ENCODE measurements around the gene HTT. TPM values are rescaled to one million over a fixed set of nuclear protein-coding genes. Genes with fewer than 3 reads are reported as not detected.

The HTT gene
- total and polyA plus RNA-seq, 2 of the 13 experiments (the other 11 are each of a cell fraction or from before 2014, with no cell fraction given): 17.5 to 19.5 TPM

DNA sequence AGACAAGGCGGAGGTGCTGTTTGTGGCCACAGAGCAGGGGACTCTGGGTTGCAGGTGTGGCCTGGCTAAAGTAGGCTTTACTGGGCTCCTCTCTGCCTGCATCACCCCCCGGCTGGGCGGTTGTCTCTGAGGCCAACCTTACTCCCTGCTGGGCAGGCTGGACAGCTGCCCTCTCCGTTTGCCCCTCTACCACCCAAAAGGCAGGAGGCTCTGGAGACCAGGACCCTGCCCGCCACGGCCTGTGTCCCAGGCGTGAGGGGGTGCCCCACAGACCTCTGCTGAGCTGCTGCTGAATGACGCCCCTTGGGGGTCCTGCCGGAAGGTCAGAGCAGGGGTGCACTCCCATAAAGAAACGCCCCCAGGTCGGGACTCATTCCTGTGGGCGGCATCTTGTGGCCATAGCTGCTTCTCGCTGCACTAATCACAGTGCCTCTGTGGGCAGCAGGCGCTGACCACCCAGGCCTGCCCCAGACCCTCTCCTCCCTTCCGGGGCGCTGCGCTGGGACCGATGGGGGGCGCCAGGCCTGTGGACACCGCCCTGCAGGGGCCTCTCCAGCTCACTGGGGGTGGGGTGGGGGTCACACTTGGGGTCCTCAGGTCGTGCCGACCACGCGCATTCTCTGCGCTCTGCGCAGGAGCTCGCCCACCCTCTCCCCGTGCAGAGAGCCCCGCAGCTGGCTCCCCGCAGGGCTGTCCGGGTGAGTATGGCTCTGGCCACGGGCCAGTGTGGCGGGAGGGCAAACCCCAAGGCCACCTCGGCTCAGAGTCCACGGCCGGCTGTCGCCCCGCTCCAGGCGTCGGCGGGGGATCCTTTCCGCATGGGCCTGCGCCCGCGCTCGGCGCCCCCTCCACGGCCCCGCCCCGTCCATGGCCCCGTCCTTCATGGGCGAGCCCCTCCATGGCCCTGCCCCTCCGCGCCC, 1.1 kb upstream of the HTT start (continued):
- TF ChIP-seq, protein P1, sequence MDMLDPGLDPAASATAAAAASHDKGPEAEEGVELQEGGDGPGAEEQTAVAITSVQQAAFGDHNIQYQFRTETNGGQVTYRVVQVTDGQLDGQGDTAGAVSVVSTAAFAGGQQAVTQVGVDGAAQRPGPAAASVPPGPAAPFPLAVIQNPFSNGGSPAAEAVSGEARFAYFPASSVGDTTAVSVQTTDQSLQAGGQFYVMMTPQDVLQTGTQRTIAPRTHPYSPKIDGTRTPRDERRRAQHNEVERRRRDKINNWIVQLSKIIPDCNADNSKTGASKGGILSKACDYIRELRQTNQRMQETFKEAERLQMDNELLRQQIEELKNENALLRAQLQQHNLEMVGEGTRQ (IDR thresholded peaks at IDR 0.05; ENCODE audit: low read depth, low read length): no peak
- TF ChIP-seq, protein P1 (CRISPR knock-in tag; IDR thresholded peaks at IDR 0.05; ENCODE audit: borderline replicate concordance): no peak
- no peak for TF ChIP-seq ZFP36L2 (CRISPR knock-in tag; IDR thresholded peaks at IDR 0.05)
- TF ChIP-seq MBNL3 (CRISPR knock-in tag; conservative IDR thresholded peaks at IDR 0.05): no peak
- TF ChIP-seq ERF (CRISPR knock-in tag; IDR thresholded peaks at IDR 0.05): peak; percentile 27; the same call in 1 of the 2 replicates
- peak; percentile 70; the same call in 1 of the 2 replicates for TF ChIP-seq HOXA5 (CRISPR knock-in tag; IDR thresholded peaks at IDR 0.05)
- TF ChIP-seq MLLT10 (CRISPR knock-in tag; IDR thresholded peaks at IDR 0.05): no peak
- TF ChIP-seq, protein P2, sequence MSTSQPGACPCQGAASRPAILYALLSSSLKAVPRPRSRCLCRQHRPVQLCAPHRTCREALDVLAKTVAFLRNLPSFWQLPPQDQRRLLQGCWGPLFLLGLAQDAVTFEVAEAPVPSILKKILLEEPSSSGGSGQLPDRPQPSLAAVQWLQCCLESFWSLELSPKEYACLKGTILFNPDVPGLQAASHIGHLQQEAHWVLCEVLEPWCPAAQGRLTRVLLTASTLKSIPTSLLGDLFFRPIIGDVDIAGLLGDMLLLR (CRISPR knock-in tag; IDR thresholded peaks at IDR 0.05): peak; percentile 67; the same call in 1 of the 2 replicates
- TF ChIP-seq ZNF674 (CRISPR knock-in tag; IDR thresholded peaks at IDR 0.05; ENCODE audit: low read depth): no peak
- TF ChIP-seq, protein P3, sequence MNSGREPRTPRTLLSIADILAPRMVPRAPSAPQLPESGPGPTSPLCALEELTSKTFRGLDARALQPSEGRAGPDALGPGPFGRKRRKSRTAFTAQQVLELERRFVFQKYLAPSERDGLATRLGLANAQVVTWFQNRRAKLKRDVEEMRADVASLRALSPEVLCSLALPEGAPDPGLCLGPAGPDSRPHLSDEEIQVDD (CRISPR knock-in tag; IDR thresholded peaks at IDR 0.05; ENCODE audit: borderline replicate concordance): no peak
- 0 out of 2 replicates have a peak, but pooled peaks have one; percentile 37 for TF ChIP-seq ZNF772 (CRISPR knock-in tag; IDR thresholded peaks at IDR 0.05)
- TF ChIP-seq SALL1 (CRISPR knock-in tag; IDR thresholded peaks at IDR 0.05): peak; percentile 47; the same call in 1 of the 2 replicates
- no peak for TF ChIP-seq HMGA1 (CRISPR knock-in tag; conservative IDR thresholded peaks at IDR 0.05)
- TF ChIP-seq PLRG1 (conservative IDR thresholded peaks at IDR 0.05): no peak
- TF ChIP-seq ZBTB8A (CRISPR knock-in tag; IDR thresholded peaks at IDR 0.05; ENCODE audit: borderline replicate concordance, low read depth): no peak
- TF ChIP-seq, protein P4, sequence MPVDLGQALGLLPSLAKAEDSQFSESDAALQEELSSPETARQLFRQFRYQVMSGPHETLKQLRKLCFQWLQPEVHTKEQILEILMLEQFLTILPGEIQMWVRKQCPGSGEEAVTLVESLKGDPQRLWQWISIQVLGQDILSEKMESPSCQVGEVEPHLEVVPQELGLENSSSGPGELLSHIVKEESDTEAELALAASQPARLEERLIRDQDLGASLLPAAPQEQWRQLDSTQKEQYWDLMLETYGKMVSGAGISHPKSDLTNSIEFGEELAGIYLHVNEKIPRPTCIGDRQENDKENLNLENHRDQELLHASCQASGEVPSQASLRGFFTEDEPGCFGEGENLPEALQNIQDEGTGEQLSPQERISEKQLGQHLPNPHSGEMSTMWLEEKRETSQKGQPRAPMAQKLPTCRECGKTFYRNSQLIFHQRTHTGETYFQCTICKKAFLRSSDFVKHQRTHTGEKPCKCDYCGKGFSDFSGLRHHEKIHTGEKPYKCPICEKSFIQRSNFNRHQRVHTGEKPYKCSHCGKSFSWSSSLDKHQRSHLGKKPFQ (CRISPR knock-in tag; IDR thresholded peaks at IDR 0.05; ENCODE audit: insufficient replicate concordance): peak; percentile 44
- peak; percentile 60 for TF ChIP-seq HDAC1 (CRISPR knock-in tag; IDR thresholded peaks at IDR 0.05)
- TF ChIP-seq ZNF333 (CRISPR knock-in tag; IDR thresholded peaks at IDR 0.05; ENCODE audit: borderline replicate concordance): 0 out of 2 replicates have a peak, but pooled peaks have one; percentile 73
- no peak for TF ChIP-seq MAFG (CRISPR knock-in tag; IDR thresholded peaks at IDR 0.05)
- no peak for TF ChIP-seq SIX4 (CRISPR knock-in tag; IDR thresholded peaks at IDR 0.05)

All from HepG2 (cell line).